OCI-LY3 (cell line): ENCODE measurements around the gene RXFP3.

Experiments used
- EZH2phosphoT487 ChIP-seq: fragments of 200-600 bp; shearing (Covaris generic); IDR thresholded peaks from 2 replicates; pipeline ENCODE4 v1.6.1; 2018; ENCODE audit warnings: antibody characterized with exemption, mixed run types, low read depth
- TF ChIP-seq, protein P1 (sequence below): fragments of 200-600, 300-600 bp; sonication (generic); IDR thresholded peaks from 2 replicates; pipeline ENCODE4 v1.5.1; 2014; ENCODE audit warnings: antibody characterized with exemption, low read length, low read depth

- TF ChIP-seq, protein P1, sequence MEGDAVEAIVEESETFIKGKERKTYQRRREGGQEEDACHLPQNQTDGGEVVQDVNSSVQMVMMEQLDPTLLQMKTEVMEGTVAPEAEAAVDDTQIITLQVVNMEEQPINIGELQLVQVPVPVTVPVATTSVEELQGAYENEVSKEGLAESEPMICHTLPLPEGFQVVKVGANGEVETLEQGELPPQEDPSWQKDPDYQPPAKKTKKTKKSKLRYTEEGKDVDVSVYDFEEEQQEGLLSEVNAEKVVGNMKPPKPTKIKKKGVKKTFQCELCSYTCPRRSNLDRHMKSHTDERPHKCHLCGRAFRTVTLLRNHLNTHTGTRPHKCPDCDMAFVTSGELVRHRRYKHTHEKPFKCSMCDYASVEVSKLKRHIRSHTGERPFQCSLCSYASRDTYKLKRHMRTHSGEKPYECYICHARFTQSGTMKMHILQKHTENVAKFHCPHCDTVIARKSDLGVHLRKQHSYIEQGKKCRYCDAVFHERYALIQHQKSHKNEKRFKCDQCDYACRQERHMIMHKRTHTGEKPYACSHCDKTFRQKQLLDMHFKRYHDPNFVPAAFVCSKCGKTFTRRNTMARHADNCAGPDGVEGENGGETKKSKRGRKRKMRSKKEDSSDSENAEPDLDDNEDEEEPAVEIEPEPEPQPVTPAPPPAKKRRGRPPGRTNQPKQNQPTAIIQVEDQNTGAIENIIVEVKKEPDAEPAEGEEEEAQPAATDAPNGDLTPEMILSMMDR: no peak
- no peak for TF ChIP-seq EZH2phosphoT487
Measured at GRCh38 chr5:33929925-33930690, 6.1 kb upstream of the RXFP3 start.
